ENCODE data around the gene SNX30.

- TF ChIP-seq, protein P1, sequence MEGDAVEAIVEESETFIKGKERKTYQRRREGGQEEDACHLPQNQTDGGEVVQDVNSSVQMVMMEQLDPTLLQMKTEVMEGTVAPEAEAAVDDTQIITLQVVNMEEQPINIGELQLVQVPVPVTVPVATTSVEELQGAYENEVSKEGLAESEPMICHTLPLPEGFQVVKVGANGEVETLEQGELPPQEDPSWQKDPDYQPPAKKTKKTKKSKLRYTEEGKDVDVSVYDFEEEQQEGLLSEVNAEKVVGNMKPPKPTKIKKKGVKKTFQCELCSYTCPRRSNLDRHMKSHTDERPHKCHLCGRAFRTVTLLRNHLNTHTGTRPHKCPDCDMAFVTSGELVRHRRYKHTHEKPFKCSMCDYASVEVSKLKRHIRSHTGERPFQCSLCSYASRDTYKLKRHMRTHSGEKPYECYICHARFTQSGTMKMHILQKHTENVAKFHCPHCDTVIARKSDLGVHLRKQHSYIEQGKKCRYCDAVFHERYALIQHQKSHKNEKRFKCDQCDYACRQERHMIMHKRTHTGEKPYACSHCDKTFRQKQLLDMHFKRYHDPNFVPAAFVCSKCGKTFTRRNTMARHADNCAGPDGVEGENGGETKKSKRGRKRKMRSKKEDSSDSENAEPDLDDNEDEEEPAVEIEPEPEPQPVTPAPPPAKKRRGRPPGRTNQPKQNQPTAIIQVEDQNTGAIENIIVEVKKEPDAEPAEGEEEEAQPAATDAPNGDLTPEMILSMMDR (IDR thresholded peaks at IDR 0.05; ENCODE audit: borderline replicate concordance, extremely low read depth, low read length, poor library complexity, severe bottlenecking): no peak
- TF ChIP-seq EZH2 (IDR thresholded peaks at IDR 0.05; ENCODE audit: borderline replicate concordance, low read depth, low read length, severe bottlenecking): no peak
These were observed 120.0 kb downstream of the SNX30 start for GRCh38 chr9:112870556-112870955.
